ENCODE measurements around the gene ALB.

GRCh38 chr4:73404042-73404441, at the start of gene ALB:
- TF ChIP-seq POLR2A (IDR thresholded peaks at IDR 0.05) (no peak), CTCF (IDR thresholded peaks at IDR 0.05) (no peak)
